ENCODE measurements around the gene ZNF804B. TPM values are rescaled to one million over a fixed set of nuclear protein-coding genes. Genes with fewer than 3 reads are reported as not detected.

The ZNF804B gene
- total and polyA plus RNA-seq, 12 donors = 0.07 TPM; not detected in 11

GRCh38 chr7:89357121-89357520 lies 597.6 kb downstream of the ZNF804B start:
- WGBS, 2 donors = 46 to 64% methylated on average over 1 of the region's 1 CpG
- Histone ChIP-seq H3K4me1 (no peaks in the 10 kb centered on the region), H3K36me3 (no peaks in the 10 kb centered on the region), H3K9me3 (peaks cover 0 to 14% (median 0%) of the 10 kb centered on the region in 11 donors), H3K27ac (no peak overlapping the region), H3K4me3 (no peak overlapping the region), H3K27me3 (no peaks in the 10 kb centered on the region)
- TF ChIP-seq CTCF (IDR thresholded peaks at IDR 0.05) = no peak
- no peak for DNase-seq
- no peak for ATAC-seq
- intact Hi-C loops (cut with DNase I) = no loop called here

GRCh38 chr7:89377219-89377618 lies 617.7 kb downstream of the ZNF804B start:
- ATAC-seq (no peak), DNase-seq (no peak)
- intact Hi-C loops (cut with DNase I) = no loop called here
- TF ChIP-seq CTCF (IDR thresholded peaks at IDR 0.05) = no peak
- H3K27me3 ChIP-seq = no peaks in the 10 kb centered on the region
- H3K4me3 ChIP-seq = no peak overlapping the region
- peaks cover 0 to 11% (median 0%) of the 10 kb centered on the region in 11 donors for H3K9me3 ChIP-seq
- no peaks in the 10 kb centered on the region for H3K36me3 ChIP-seq
- no peaks in the 10 kb centered on the region for H3K4me1 ChIP-seq
- WGBS, 2 donors = 83% methylated on average over 3 of the region's 3 CpGs
- H3K27ac ChIP-seq = no peak overlapping the region

GRCh38 chr7:89385411-89385810 lies 625.9 kb downstream of the ZNF804B start:
- Histone ChIP-seq H3K27me3 (no peaks in the 10 kb centered on the region), H3K4me1 (no peaks in the 10 kb centered on the region), H3K27ac (no peak overlapping the region), H3K36me3 (no peaks in the 10 kb centered on the region), H3K9me3 (no peaks in the 10 kb centered on the region), H3K4me3 (no peak overlapping the region)
- intact Hi-C loops (cut with DNase I) = no loop called here
- WGBS, 2 donors = 68 to 84% methylated on average over 1 of the region's 1 CpG
- DNase-seq = no peak
- ATAC-seq = no peak
- TF ChIP-seq CTCF (IDR thresholded peaks at IDR 0.05) = no peak

Other genes starting within 250 kb of the ZNF804B start
- gene TEX47, start 36.0 kb downstream of the ZNF804B start, total RNA-seq = not detected
- not detected for gene TEX47, start 36.0 kb downstream of the ZNF804B start, polyA plus RNA-seq